NT2/D1 (cell line): ENCODE data around the gene CDH4.
A peak's percentile ranks its signal among the peaks of the same experiment; 100 is the strongest.

Source experiments
- DNase-seq: peaks from one replicate; pipeline ENCODE4 v3.0.0-alpha.2; 2011; ENCODE audit warnings: low read depth, low spot score
- H3K27me3 ChIP-seq: 2 replicates; pipeline ENCODE4 v1.6.0; 2011; ENCODE audit warnings: mild to moderate bottlenecking; ENCODE audit not compliant: insufficient read length, insufficient read depth
- H3K36me3 ChIP-seq: 2 replicates; pipeline ENCODE4 v1.6.1; 2011; ENCODE audit warnings: mild to moderate bottlenecking, low read length, mixed read lengths; ENCODE audit not compliant: insufficient read depth, insufficient read length
- H3K4me1 ChIP-seq: 2 replicates; pipeline ENCODE4 v1.5.1; 2011; ENCODE audit not compliant: insufficient read depth, insufficient read length
- H3K4me3 ChIP-seq: 2 replicates; pipeline ENCODE4 v1.5.1; 2011; ENCODE audit warnings: low read depth; ENCODE audit not compliant: insufficient read length
- H3K9ac ChIP-seq: 2 replicates; pipeline ENCODE4 v1.6.0; 2011; ENCODE audit warnings: low read depth; ENCODE audit not compliant: insufficient read length
- H3K9me3 ChIP-seq: 2 replicates; pipeline ENCODE4 v1.5.1; 2011; ENCODE audit warnings: mild to moderate bottlenecking, low read length; ENCODE audit not compliant: insufficient read depth
- SUZ12 ChIP-seq: IDR thresholded peaks from 2 replicates; pipeline ENCODE4 v1.6.1; 2011; ENCODE audit not compliant: insufficient read length, insufficient read depth; ENCODE audit errors: extremely low read depth
- YY1 ChIP-seq: IDR thresholded peaks from 2 replicates; pipeline ENCODE4 v1.6.1; 2011; ENCODE audit not compliant: insufficient read length, insufficient read depth
- ZNF274 ChIP-seq: IDR thresholded peaks from 2 replicates; pipeline ENCODE4 v1.6.1; 2011; ENCODE audit warnings: mild to moderate bottlenecking, low read depth, low read length

The CDH4 gene

GRCh38 chr20:61436283-61436666 lies 184.2 kb downstream of the CDH4 start:
- no peak for DNase-seq
- H3K4me1 ChIP-seq, result peaks cover 20% of the 10 kb centered on the region
- no peaks in the 10 kb centered on the region for H3K36me3 ChIP-seq
- no peak overlapping the region for H3K9ac ChIP-seq
- TF ChIP-seq SUZ12 (no peak), ZNF274 (no peak), YY1 (no peak)
- no peaks in the 10 kb centered on the region for H3K27me3 ChIP-seq
- H3K9me3 ChIP-seq, result no peaks in the 10 kb centered on the region; the same call in 1 of the 2 replicates
- H3K4me3 ChIP-seq, result peak overlapping the region; percentile 2

GRCh38 chr20:61436667-61437279 lies 184.7 kb downstream of the CDH4 start:
- H3K9ac ChIP-seq, result peak overlapping the region; percentile 74
- TF ChIP-seq YY1, result no peak
- TF ChIP-seq ZNF274, result no peak
- TF ChIP-seq SUZ12, result no peak
- peaks cover 20% of the 10 kb centered on the region for H3K4me1 ChIP-seq
- H3K36me3 ChIP-seq, result no peaks in the 10 kb centered on the region
- no peak overlapping the region for H3K4me3 ChIP-seq
- DNase-seq, result peak; percentile 98
- H3K9me3 ChIP-seq, result no peaks in the 10 kb centered on the region; the same call in 1 of the 2 replicates
- H3K27me3 ChIP-seq, result no peaks in the 10 kb centered on the region

- Histone ChIP-seq H3K4me3 (peak overlapping the region; percentile 10), H3K9me3 (no peaks in the 10 kb centered on the region; the same call in 1 of the 2 replicates), H3K27me3 (no peaks in the 10 kb centered on the region), H3K4me1 (peaks cover 20% of the 10 kb centered on the region), H3K36me3 (no peaks in the 10 kb centered on the region), H3K9ac (peak overlapping the region; percentile 74)
- DNase-seq, result no peak
- TF ChIP-seq ZNF274, result no peak
- no peak for TF ChIP-seq SUZ12
- TF ChIP-seq YY1, result no peak
Measured at GRCh38 chr20:61437280-61438206, 185.5 kb downstream of the CDH4 start.

- no peaks in the 10 kb centered on the region; the same call in 1 of the 2 replicates for H3K9me3 ChIP-seq
- H3K4me3 ChIP-seq, result no peak overlapping the region
- DNase-seq, result no peak
- H3K36me3 ChIP-seq, result no peaks in the 10 kb centered on the region
- H3K9ac ChIP-seq, result no peak overlapping the region
- H3K27me3 ChIP-seq, result no peaks in the 10 kb centered on the region
- H3K4me1 ChIP-seq, result peaks cover 21% of the 10 kb centered on the region
- TF ChIP-seq ZNF274 (no peak), SUZ12 (no peak), YY1 (no peak)
Measured at GRCh38 chr20:61438285-61438684, 186.2 kb downstream of the CDH4 start.

GRCh38 chr20:61439251-61439650 lies 187.2 kb downstream of the CDH4 start:
- Histone ChIP-seq H3K9me3 (no peaks in the 10 kb centered on the region; the same call in 1 of the 2 replicates), H3K27me3 (no peaks in the 10 kb centered on the region), H3K36me3 (no peaks in the 10 kb centered on the region), H3K9ac (no peak overlapping the region), H3K4me1 (peaks cover 16% of the 10 kb centered on the region), H3K4me3 (no peak overlapping the region)
- no peak for DNase-seq
- no peak for TF ChIP-seq ZNF274
- no peak for TF ChIP-seq YY1
- no peak for TF ChIP-seq SUZ12

GRCh38 chr20:61440548-61441055 lies 188.5 kb downstream of the CDH4 start:
- no peaks in the 10 kb centered on the region for H3K27me3 ChIP-seq
- H3K4me3 ChIP-seq, result no peak overlapping the region
- H3K9ac ChIP-seq, result no peak overlapping the region
- peaks cover 16% of the 10 kb centered on the region for H3K4me1 ChIP-seq
- H3K9me3 ChIP-seq, result no peaks in the 10 kb centered on the region; the same call in 1 of the 2 replicates
- H3K36me3 ChIP-seq, result no peaks in the 10 kb centered on the region
- no peak for TF ChIP-seq SUZ12
- no peak for DNase-seq

GRCh38 chr20:61441537-61441936 lies 189.5 kb downstream of the CDH4 start:
- DNase-seq, result no peak
- no peak overlapping the region for H3K4me3 ChIP-seq
- H3K9ac ChIP-seq, result no peak overlapping the region
- H3K4me1 ChIP-seq, result peaks cover 12% of the 10 kb centered on the region
- no peaks in the 10 kb centered on the region for H3K9me3 ChIP-seq
- TF ChIP-seq YY1, result no peak
- no peaks in the 10 kb centered on the region for H3K27me3 ChIP-seq
- H3K36me3 ChIP-seq, result no peaks in the 10 kb centered on the region
